ENCODE results near the gene SERPINA5.

GRCh38 chr14:94536836-94537235 is 44.4 kb upstream of the SERPINA5 start:
- no peak for TF ChIP-seq SPI1 (IDR thresholded peaks at IDR 0.05; ENCODE audit: low read depth, low read length)
- TF ChIP-seq POU2F2 (IDR thresholded peaks at IDR 0.05; ENCODE audit: low read depth, low read length): no peak
- no peak for TF ChIP-seq POLR2AphosphoS5 (IDR thresholded peaks at IDR 0.05; ENCODE audit: low read depth, low read length)
- TF ChIP-seq POLR2A (IDR thresholded peaks at IDR 0.05; ENCODE audit: low read depth, low read length): no peak

Data from GM12891 (cell line).